GM21717 (cell line): Measurements from ENCODE around the gene PTPA.
A peak's percentile ranks its signal among the peaks of the same experiment; 100 is the strongest.
"Not testable (repeated sequence)": the region's sequence is repeated elsewhere in the genome, so short reads cannot be mapped to it uniquely, and the experiment has no call there.

ENCODE experiments used
- ATAC-seq: cut with Tn5 transposase; IDR thresholded peaks from one replicate; pipeline ENCODE4 v1.9.1; 2021; ENCODE audit warnings: mild to moderate bottlenecking, moderate library complexity; ENCODE audit not compliant: unreplicated experiment

PTPA gene

DNA sequence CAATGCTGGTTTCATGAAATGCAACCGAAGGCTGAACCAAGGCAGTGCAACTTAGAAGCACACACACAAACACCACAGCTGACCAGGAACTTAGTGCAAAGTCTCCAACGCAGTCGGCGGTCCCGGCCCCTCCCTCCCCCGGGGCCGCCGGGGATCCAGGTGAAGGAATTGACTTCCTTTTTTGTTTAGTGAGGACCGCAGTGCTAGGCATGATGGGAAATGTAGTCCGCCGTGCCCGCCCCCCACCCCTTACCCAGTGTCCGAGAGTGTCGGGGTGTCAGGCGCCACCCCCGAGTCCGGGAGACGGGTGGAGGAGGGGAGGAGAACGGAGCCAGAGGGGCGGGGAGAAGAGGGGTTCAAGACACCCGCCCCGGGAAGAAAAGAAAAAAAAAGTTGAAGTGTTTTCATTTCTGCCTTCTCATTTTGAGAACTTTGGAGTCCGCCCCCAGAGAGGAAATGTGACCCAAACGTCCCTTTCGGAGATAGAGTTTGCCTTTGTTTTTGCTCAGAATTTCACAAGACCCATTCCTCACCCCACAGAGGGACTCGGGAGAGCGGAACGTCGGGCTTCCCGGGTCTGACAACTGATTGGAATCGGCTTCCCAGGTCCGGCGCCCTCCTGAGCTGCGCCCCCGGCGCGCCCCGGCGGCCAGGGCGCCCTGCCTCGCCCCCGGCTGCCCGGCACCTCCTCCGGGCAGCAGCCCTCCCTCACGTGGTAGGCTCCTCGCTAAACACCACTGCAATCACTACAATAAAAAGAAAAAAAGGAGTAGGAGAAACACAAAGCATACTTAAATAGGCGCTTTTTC lies 64.8 kb downstream of the PTPA start:
- no peak for ATAC-seq

DNA sequence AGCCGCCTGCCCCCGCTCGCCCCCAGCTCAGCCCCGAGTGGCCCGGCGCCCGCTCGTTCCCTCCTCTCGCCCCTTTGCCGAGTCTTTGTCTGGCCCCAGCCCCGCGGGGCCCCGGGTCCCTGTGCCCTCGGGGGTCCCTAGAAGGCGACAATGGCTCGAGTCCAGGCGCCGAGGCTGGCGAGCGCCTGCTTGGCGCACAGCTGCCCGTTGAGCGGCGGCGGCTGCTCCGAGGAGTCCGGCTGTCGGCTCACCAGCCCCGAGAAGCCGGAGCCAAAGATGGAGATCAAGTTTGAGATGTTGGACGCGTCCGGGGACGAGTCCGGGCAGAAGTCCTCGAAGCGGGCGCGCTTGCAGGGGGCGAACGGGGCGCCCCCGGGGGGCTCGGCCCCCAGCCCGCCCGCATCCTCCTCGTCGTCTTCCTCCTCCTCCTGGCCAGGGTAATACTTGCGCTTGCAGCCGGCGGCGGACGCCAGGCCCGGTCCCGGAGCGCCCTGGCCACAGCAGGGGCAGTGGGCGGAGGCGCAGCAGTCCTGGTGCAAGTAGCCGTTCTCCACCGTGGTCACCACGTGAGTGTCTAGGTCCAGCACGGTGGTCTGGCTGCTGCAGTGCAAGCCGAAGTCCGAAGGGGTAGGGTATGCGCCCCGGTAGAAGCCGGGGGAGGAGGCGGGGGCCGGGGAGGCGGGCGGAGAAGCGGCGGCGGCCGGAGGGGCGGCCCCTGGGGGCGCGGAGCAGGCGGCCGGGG lies 65.7 kb downstream of the PTPA start:
- ATAC-seq: no peak

DNA sequence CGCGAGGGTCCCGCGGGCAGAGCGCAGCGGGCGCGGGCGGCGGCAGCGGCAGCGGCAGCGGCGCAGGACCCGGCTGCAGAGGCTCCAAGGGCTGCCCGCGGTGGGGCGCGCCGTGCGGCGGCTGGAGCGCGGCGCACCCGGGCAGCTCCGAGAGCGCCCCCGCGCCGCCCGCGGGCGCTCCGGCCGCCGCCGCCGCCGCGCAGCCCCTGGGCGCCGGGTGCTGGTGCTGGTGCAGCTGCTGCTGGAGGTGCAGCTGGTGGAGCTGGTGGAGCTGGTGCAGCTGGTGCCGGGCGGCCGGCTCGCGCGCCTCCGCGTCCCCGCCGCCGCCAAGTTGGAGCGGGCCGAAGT lies 66.2 kb downstream of the PTPA start:
- peak; percentile 10 for ATAC-seq

DNA sequence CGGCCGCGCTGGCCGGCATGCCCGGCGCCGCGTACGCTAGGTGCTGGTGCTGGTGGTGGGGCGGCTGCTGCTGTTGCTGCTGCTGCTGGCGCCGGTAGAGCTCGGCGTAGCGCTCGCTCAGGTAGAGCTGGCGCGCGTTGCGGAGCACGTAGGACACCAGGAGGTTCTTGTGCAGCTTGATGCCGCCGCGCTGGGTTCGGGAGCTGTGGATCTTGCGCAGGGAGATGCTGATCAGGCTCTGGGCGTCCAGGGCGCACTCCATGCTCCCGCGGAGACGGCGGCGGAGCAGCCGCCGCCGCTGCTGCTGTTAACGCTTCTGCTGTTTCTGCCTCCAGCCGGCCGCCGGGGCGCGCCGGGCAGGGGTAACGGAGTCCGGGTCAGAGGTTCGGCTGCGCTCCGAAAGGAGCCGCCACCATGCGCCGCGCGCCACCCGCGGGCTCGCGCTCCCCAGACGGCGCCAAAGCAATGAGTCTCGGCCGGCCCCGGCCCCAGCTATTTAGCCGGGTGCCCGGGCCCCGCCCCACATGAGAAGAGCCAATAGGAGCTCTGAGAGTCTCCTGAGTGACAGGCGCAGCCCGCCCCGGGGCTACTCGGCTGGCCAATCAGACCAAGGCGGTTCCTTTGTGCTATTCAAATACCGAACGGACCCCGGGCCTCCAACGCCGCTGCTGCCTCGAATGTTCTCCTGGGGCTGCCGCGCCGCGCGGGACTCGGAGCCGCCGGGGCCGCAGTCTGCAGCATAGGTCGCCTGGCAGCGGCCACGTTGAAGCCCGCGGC lies 66.8 kb downstream of the PTPA start, which contains the start of gene IER5L:
Gene IER5L (minus strand): TSS at position 471 of the 777 bp plus-strand sequence. CDS start 209 bp downstream, at position 262.
- ATAC-seq: peak; percentile 84

DNA sequence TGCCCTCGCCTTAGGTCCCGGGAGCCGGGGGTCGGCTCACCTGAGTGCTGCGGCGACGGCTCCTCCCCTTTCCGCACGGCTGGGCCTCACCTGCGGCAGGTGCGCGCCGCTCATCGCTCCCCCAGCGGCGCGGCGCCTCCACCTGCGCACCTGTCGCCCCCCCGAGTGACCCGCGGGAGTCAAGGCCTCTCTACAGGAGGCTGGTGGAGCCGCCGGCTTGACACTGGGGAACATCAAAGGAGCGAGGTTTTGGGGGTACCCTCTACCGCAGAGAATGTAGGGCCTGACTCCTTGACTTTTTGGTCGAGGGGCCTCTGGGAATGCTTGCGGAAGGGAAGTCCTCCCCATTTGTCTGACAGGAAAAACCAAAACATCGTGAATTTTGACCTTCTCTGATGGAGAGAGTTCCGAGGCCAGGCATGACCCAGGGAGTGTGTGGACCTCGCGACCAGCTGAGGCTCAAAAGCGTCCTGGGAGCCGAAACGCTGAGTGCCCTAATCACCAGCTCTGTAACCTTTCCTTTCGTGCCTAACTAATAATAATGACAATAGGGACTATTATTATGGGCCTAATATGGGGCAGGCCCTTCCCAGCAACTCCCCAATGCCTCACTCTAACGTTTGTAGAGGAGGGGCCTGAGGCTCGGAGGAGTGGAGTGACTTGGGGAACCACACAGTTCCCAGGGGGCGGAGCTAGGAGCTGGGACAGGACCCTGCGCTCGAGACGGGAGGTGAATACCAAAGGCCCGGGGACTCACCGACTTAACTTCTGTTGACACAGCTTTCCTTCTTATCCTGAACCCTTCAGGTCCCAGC lies 67.6 kb downstream of the PTPA start:
- ATAC-seq: no peak

DNA sequence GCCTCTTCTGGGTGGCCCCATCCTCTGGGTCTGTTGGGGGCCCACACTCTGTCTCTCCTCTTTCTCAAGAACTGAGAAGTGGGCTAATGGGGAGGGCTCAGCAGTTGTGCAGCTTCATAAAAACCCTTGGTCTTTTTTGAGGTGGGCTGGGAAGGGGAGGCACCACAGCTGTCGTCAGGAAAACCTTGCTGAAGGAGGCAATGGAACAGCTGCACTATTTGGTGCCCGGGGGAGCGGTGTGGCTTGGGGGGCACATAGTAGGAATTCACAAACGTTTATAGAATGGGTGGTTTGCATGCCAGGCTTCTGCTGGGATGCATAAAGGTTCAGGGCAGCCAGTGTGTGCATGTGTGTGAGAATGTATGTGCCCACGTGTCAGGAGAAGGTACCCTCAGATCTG lies 70.0 kb downstream of the PTPA start:
- ATAC-seq: no peak

DNA sequence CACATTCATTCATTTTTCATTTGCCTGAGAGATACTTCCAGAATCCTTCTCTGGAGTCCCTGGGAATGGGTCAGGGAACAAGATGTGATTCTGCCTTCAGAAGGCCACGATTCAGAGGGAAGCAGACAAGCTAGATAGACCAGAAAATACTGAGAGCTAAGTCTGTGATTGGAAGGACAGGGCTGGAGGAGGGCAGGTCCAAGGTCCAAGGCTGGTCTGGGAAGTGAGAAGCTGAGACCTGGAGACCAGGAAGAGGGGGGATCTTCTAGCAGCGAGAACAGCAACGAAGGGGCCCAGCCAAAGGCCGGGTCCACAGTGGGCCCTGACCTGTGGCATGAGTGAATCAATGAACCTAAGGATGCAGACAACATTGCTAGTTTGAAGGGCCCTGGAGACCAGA lies 70.9 kb downstream of the PTPA start:
- ATAC-seq: no peak

DNA sequence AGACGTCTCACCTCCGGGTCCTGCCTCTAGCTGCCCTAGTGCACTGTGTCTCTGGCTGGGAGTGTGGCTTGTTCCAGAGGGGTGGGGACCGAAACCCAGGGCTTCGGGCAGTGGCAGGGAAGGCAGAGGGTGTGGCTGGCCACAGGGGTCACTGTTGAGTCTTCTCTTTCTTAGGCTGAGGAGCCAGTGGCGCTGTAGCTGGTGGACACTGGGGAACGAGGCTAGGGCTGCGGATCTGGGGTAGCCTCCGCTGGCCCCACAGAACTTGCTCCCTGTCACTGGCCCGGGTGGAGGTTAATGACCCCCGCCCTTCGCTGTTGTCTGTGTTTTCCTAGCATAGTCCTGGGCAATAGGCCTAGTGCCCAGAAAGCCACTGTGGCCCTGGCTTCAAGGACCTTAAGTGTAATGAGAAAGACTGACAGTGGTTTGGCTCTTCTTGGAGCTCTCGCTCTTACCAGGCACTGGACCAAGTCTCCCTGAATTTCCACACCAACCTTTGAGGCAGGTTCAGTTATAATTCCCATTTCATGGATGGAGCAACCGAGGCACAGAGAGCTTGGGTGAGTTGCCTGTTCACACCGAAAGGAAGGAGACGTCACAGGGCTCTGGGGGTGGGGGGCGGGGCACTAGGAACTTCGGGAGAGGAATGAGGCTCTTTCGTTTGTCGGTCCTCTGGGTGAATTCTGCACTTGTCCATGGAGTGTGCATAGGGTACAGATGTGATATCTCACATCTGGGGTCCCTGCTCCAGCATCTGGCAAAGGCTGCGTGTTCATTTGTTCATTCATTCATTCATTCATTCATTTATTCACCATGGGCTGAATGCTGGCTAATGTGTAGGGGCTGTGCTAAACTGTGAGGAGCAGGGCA lies 71.6 kb downstream of the PTPA start:
- ATAC-seq: no peak

DNA sequence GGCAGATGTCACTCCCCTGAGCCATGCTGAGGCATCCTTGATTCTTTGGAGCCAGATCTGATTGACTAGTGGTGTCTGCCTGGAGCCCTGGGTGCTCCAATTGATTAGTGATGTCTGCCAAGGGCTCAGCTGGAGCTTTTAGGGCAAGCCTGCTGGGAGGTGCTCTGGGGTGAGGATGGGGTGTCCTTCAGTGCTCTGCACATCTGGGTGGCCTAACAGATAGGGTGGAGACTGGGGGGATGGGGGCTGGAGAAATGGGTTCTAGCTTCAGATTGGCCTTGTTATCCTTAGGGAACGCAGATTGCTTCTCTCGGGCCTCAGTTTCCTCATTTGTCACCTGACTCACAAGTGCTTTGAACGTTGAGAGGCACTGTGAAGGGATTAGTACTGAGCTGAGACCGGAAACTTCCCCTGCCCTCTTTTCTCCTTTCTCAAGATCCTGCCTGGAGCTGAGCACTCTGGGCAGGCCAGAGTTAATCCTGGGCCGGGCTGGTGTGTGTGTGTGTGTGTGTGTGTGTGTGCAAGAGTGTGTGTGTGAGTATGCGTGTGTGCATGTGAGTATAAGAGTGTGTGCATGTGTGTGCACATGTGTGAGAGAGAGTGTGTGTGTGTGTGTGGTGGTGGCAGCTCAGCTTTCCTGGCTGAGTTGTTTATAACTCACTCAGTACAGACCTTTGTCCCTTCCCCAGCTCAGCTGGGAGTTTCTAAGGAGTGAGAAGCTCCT lies 72.4 kb downstream of the PTPA start:
- no peak for ATAC-seq

DNA sequence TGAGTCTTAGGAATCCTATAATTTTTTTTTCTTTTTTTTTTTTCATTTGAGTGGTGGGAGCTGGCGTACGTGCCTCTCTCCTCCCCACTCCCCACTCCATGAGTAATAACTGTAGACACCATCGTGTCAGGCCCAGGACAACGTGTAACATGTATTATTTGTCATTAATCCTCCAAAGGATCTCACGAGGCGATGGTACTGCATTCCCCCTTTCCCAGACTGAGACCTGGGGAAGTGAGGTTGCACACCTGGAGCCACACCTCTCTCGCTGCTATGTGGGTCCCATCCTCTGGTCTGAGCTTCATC lies 73.0 kb downstream of the PTPA start:
- no peak for ATAC-seq

DNA sequence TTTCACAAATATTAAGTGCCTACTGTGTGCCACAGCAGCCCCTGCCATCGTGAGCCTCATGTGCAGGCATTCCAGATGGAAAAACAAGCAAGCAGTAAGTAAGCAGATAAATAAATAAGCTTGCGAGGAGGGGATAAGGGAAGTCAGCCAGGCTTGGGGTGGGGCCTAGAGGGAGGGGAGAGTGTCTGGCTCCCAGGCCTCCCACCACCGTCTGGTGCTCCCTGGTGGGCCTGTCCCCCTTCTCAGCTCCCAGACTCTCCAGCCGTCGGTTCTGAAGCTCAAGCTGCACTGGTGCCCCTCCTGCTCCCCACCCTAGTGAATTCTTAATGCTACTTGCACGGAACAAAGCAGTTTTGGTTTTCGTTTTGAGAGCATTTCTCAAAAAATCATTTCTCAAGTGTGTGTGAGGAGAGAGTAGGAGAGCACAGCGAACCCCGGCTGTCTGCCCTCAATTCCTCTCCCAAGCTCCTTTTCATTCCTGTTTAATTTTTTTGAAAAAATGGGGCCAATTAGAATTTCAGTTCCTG lies 73.4 kb downstream of the PTPA start:
- no peak for ATAC-seq

DNA sequence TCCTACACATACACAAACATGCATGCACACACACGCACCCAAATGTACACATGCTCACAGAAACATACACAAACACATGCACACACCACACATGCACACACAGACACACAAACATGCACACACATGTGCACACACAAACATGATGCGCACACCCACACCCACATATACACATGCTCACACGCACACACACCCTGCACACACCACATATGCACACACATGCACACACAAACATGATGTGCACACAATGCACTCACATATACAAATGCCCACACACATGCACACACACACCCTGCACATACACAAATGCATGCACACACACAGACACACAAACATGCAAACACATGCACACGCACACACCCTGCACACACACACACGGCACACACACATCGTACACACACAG lies 74.2 kb downstream of the PTPA start:
- no peak for ATAC-seq

DNA sequence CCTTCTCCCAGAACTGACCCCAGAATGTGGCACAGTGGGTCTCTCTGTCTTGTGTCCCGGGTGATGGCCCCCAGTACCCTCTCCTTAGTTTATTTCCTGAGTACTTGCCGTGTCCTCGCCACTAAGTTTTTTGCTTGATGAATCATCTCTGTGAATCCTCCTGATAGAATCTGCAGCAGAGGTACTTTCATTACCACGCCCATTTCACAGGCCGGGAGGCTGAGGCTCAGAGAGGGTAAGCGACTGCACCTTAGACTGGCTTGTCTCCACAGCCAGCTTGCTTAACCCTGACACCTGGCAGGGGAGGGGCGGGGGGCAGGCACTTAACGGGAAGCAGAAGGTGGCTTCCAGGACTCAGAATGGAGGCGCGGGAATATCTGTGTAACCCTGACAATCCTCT lies 74.8 kb downstream of the PTPA start:
- no peak for ATAC-seq

DNA sequence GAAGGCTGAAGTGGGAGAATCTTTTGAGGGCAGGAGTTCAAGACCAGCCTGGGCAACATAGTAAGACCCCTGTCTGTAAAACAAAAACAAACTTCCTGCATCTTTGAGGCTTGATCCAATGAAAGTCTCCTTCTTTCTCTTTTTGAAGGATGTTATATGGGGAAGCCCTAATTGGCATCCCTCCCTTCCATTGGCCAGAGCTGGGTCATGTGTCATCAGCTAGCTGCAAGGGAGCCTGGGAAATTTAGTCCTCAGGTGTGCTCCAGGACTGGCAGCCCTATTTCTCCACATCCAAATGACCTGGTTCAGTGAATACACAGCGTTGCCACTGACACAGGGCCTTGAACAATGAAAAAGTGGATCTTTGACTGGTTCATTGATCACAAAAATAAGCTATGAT lies 75.8 kb downstream of the PTPA start:
- no peak for ATAC-seq

DNA sequence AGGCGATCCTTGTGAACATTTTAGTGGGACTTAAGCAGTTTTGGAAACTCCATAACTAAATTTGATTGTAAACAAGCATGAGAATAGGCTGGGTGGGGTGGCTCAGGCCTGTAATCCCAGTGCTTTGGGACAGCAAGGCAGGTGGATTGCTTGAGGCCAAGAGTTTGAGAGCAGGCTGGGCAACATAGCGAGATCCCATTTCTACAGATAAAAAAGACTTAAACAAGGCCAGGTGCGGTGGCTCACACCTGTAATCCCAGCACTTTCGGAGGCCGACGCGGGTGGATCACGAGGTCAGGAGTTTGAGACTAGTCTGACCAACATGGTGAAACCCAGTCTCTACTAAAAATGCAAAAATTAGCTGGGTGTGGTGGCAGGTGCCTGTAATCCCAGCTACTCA lies 78.8 kb downstream of the PTPA start:
- not testable (repeated sequence) for ATAC-seq

DNA sequence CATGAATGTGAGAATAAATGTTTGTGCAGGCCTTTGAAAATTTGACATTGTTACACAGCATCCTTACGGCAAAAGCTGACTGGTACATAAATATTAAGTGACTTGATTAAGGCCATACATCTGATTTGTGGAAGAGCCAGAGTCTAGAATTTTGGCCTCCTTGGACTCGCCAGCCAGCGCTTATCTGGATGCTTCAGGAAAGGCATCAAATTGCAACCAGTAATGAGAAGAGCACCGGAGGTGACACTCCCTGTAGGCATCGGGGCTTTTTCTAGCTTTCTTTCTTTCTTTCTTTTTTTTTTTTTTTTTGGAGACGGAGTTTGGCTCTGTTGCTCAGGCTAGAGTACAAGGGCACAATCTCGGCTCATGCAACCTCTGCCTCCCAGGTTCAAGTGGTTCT lies 80.0 kb downstream of the PTPA start:
- no peak for ATAC-seq

DNA sequence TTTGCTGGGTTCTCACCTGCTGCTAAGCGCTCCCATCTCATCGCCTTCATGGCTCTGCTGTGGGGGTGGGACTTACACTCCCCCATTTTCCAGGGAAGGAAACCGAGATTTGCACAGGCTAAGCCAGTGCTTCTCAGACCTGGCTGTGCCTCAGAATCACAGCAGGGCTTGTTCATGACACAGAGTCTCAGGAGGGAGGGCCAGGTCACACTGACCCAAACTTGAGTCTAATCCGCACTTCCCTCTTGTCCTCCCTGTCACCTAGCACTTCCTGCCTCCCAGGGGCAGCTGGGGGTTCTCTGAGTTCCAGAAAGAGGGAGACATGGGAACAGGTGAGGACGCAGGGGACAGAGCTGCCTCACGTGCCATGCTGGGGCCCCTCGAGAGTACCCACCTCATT lies 82.4 kb downstream of the PTPA start:
- ATAC-seq: no peak

DNA sequence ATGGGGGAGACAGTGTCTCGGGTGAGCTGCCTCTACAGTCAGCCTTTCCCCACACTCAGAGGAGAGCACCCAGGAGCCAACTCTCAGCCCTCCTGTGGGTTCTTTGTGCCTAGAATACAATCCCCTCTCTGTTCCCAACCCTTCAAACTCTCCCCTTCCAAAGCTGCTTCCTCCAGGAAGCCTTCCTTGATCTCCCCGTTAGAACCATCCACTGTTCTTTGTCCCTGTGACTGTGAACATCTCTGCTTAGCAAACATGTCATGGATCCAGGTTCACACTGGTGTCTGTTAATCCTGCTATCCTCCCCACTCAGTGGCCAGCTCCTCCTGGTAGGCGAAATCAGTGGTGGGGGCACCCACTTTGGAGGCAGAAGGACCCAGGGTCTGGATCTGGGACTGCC lies 83.0 kb downstream of the PTPA start:
- no peak for ATAC-seq

DNA sequence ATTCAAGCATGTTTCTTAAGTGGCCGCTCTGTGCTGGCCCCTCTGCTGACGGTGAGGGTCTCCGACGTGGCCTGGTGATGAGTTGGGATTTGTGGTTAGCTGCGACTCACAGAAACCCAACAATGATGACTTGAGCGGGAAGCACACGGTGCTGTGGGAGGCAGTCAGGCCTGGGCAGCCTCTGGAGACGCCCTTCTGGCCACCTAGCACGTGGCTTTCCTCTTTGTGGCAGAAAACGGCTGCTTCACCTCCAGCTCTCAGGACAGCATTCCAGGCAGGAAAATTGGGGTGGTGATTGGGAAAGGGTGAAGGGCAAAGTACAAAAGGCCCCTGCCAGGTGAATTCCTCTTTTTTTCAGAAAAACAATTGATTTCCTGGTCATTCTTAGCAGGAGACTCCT lies 84.4 kb downstream of the PTPA start:
- ATAC-seq: no peak
